ENCODE results near the gene PDK2.

PDK2 gene

GRCh38 chr17:50094753-50095619 lies at the start of gene PDK2:
PDK2 (plus strand) TSS chr17:50095351; CDS start chr17:50095436, 85 bp downstream.
- peak; percentile 94 for DNase-seq

GRCh38 chr17:50046179-50046578 lies 49.0 kb upstream of the PDK2 start:
- DNase-seq, result no peak

- no peak for DNase-seq
These were observed 48.5 kb upstream of the PDK2 start for GRCh38 chr17:50046667-50047066.

- DNase-seq, result no peak
These were observed 48.1 kb upstream of the PDK2 start for GRCh38 chr17:50047083-50047482.

- no peak for DNase-seq
These were observed 47.5 kb upstream of the PDK2 start for GRCh38 chr17:50047488-50048126.

- no peak for DNase-seq
These were observed 46.9 kb upstream of the PDK2 start for GRCh38 chr17:50048146-50048720.

- DNase-seq, result no peak
These were observed 46.2 kb upstream of the PDK2 start for GRCh38 chr17:50048988-50049387.

- no peak for DNase-seq
These were observed 45.5 kb upstream of the PDK2 start for GRCh38 chr17:50049636-50050035.

GRCh38 chr17:50050431-50051032 lies 44.6 kb upstream of the PDK2 start:
- no peak for DNase-seq

GRCh38 chr17:50051082-50051576 lies 44.0 kb upstream of the PDK2 start:
- no peak for DNase-seq

- no peak for DNase-seq
These were observed 43.5 kb upstream of the PDK2 start for GRCh38 chr17:50051606-50052005.

GRCh38 chr17:50052241-50052796 lies 42.8 kb upstream of the PDK2 start:
- DNase-seq, result no peak

GRCh38 chr17:50052822-50053653 lies 42.1 kb upstream of the PDK2 start:
- DNase-seq, result no peak

- DNase-seq, result no peak
These were observed 41.5 kb upstream of the PDK2 start for GRCh38 chr17:50053654-50053960.

- DNase-seq, result peak; percentile 56
These were observed 40.1 kb upstream of the PDK2 start for GRCh38 chr17:50055055-50055425.

- DNase-seq, result peak; percentile 83
These were observed 39.5 kb upstream of the PDK2 start, which contains the start of gene ITGA3 for GRCh38 chr17:50055426-50056216. ITGA3 (plus strand) TSS chr17:50056110; CDS start chr17:50056440, 330 bp downstream.

- peak; percentile 75 for DNase-seq
These were observed 38.8 kb upstream of the PDK2 start for GRCh38 chr17:50056217-50056960.

GRCh38 chr17:50056961-50057330 lies 38.2 kb upstream of the PDK2 start:
- no peak for DNase-seq

- DNase-seq, result no peak
These were observed 37.6 kb upstream of the PDK2 start for GRCh38 chr17:50057521-50057991.

- no peak for DNase-seq
These were observed 36.7 kb upstream of the PDK2 start for GRCh38 chr17:50058296-50058953.

Measured in NCI-H2171 (cell line).